RWPE2 (cell line): ENCODE data around the gene CTSZ.
A peak's percentile ranks its signal among the peaks of the same experiment; 100 is the strongest.

ENCODE experiments used
- ATAC-seq: fragments of 200-7000 bp; cut with Tn5 transposase; 3 replicates; pipeline ENCODE4 v1.9.1; 2021; ENCODE audit warnings: low read depth
- DNase-seq: peaks from one replicate; pipeline ENCODE4 v3.0.0-alpha.2; 2020; ENCODE audit warnings: low spot score
- H3K27ac ChIP-seq: fragments of 450-650 bp; 2 replicates; pipeline ENCODE4 v1.5.1; 2017; ENCODE audit warnings: mild to moderate bottlenecking; ENCODE audit not compliant: poor library complexity, severe bottlenecking
- H3K27me3 ChIP-seq: fragments of 250-450 bp; sonication (Bioruptor Pico); 2 replicates; pipeline ENCODE4 v1.5.1; 2021; ENCODE audit warnings: mild to moderate bottlenecking, moderate library complexity; ENCODE audit not compliant: insufficient read depth, poor library complexity, severe bottlenecking
- H3K36me3 ChIP-seq: fragments of 250-450 bp; sonication (Bioruptor Pico); 2 replicates; pipeline ENCODE4 v1.5.1; 2020; ENCODE audit warnings: low read depth, mild to moderate bottlenecking, moderate library complexity
- H3K4me1 ChIP-seq: fragments of 250-450 bp; sonication (Bioruptor Pico); 2 replicates; pipeline ENCODE4 v1.5.1; 2021; ENCODE audit warnings: mild to moderate bottlenecking, moderate library complexity; ENCODE audit not compliant: insufficient read depth, poor library complexity, severe bottlenecking
- H3K4me3 ChIP-seq: fragments of 250-450 bp; sonication (Bioruptor Pico); 2 replicates; pipeline ENCODE4 v1.5.1; 2021; ENCODE audit warnings: mild to moderate bottlenecking, moderate library complexity; ENCODE audit not compliant: severe bottlenecking
- H3K9me3 ChIP-seq: fragments of 250-450 bp; sonication (Bioruptor Pico); 2 replicates; pipeline ENCODE4 v1.5.1; 2021; ENCODE audit warnings: mild to moderate bottlenecking, moderate library complexity; ENCODE audit not compliant: severe bottlenecking
- CTCF ChIP-seq: fragments of 450-650 bp; IDR thresholded peaks from one replicate; pipeline ENCODE4 v1.5.1; 2017; ENCODE audit warnings: mild to moderate bottlenecking, moderate library complexity; ENCODE audit not compliant: poor library complexity, severe bottlenecking

Gene CTSZ

DNA sequence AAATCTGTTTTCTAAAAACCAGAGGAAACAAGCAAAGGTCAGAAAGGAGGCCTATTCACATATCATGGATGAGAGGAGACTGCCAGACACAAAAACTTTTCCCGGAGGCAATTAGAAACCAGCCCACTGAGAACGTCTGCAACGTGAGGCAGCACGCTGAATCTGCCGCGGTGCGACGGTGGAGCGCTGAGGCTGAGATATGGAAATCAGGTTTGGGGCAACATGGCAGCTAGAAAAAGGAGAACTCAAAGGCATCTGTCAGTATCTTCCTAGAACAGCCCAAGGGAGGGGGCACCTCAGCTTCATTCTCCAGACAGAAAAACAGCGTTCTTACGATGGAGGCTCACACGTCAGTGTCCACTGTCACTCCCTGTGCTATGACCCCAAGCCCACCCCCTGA is 30.3 kb upstream of the CTSZ start:
- H3K27ac ChIP-seq, result no peak overlapping the region
- no peaks in the 10 kb centered on the region for H3K27me3 ChIP-seq
- TF ChIP-seq CTCF, result no peak
- DNase-seq, result peak; percentile 53
- ATAC-seq, result no peak
- no peaks in the 10 kb centered on the region for H3K9me3 ChIP-seq
- peaks cover 85% of the 10 kb centered on the region for H3K36me3 ChIP-seq
- H3K4me1 ChIP-seq, result peaks cover 42% of the 10 kb centered on the region
- no peak overlapping the region for H3K4me3 ChIP-seq

DNA sequence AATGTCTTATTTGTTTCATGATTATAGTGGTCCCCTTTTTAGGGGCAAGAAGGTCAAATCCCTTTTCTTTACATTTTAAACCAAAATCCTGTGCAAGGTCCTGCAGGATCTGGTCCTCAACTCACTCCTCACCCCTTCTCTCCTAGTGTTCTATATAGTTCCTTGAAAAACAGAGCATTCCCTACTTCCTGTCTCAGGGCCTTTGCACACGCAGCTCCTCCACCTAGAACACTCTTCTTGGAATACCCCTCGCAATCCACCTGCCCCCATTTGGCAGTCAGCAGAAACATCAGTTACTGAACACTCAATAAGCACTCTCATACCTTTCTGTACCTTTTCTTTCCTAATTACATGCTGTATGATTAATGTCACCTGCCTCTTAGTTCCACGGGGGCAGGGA is 28.3 kb upstream of the CTSZ start:
- ATAC-seq, result no peak

GRCh38 chr20:59033616-59034165 is 26.6 kb upstream of the CTSZ start:
- Histone ChIP-seq H3K36me3 (peaks cover 82% of the 10 kb centered on the region), H3K27me3 (no peaks in the 10 kb centered on the region), H3K27ac (peak overlapping the region; percentile 59), H3K4me3 (no peak overlapping the region), H3K4me1 (peaks cover 37% of the 10 kb centered on the region), H3K9me3 (no peaks in the 10 kb centered on the region)
- ATAC-seq (no peak), DNase-seq (no peak)
- no peak for TF ChIP-seq CTCF

More for the DNA sequence above, 28.3 kb upstream of the CTSZ start:
- Histone ChIP-seq H3K4me3 (no peak overlapping the region), H3K36me3 (peaks cover 82% of the 10 kb centered on the region), H3K4me1 (peaks cover 37% of the 10 kb centered on the region), H3K27ac (no peak overlapping the region), H3K27me3 (no peaks in the 10 kb centered on the region), H3K9me3 (no peaks in the 10 kb centered on the region)
- no peak for TF ChIP-seq CTCF
- DNase-seq, result peak; percentile 29

GRCh38 chr20:59033093-59033492 is 26.0 kb upstream of the CTSZ start:
- Histone ChIP-seq H3K27ac (peak overlapping the region; percentile 59), H3K36me3 (peaks cover 82% of the 10 kb centered on the region), H3K4me3 (peak overlapping the region; percentile 68), H3K4me1 (peaks cover 43% of the 10 kb centered on the region), H3K27me3 (no peaks in the 10 kb centered on the region), H3K9me3 (no peaks in the 10 kb centered on the region)
- ATAC-seq (no peak), DNase-seq (no peak)
- no peak for TF ChIP-seq CTCF

DNA sequence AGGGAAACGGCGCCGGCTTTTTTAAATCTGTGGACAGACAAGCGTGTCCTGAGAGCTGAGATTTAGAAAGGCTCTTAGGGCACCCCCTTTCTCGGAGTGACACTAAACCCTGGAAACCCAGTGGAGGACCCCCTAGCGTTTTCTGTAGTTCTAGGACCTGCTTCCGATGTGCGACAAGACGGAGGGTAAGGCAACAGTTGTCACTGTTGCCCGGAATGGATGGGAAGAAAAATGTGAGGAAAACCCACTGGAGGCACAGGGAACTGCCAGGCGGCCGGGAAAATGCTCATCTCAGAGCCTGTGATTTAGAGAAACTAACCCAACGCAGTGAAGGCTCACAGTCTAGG is 25.6 kb upstream of the CTSZ start:
- peak; percentile 37 for TF ChIP-seq CTCF
- Histone ChIP-seq H3K4me3 (peak overlapping the region; percentile 68), H3K4me1 (peaks cover 44% of the 10 kb centered on the region), H3K36me3 (peaks cover 82% of the 10 kb centered on the region), H3K9me3 (no peaks in the 10 kb centered on the region), H3K27ac (peak overlapping the region; percentile 59), H3K27me3 (no peaks in the 10 kb centered on the region)
- peak; percentile 43 for ATAC-seq
- no peak for DNase-seq
